Measurements from ENCODE around the gene HSD17B4.

- no peak for TF ChIP-seq CTCF (IDR thresholded peaks at IDR 0.05; ENCODE audit: low read length)
- TF ChIP-seq EZH2 (IDR thresholded peaks at IDR 0.05; ENCODE audit: borderline replicate concordance, low read length), result no peak
These were observed 45.7 kb upstream of the HSD17B4 start for GRCh38 chr5:119406551-119407110.

All from OCI-LY1 (cell line).